22Rv1 (cell line): Measurements from ENCODE around the gene NOC2L.
A peak's percentile ranks its signal among the peaks of the same experiment; 100 is the strongest.

Source experiments
- CTCF ChIP-seq: fragments of 450-650 bp; IDR thresholded peaks from 2 replicates; pipeline ENCODE4 v1.5.1; 2017; ENCODE audit warnings: mild to moderate bottlenecking
- ZFX ChIP-seq: fragments of 450-650 bp; IDR thresholded peaks from 2 replicates; pipeline ENCODE4 v1.6.1; 2017; ENCODE audit warnings: antibody characterized with exemption, borderline replicate concordance

DNA sequence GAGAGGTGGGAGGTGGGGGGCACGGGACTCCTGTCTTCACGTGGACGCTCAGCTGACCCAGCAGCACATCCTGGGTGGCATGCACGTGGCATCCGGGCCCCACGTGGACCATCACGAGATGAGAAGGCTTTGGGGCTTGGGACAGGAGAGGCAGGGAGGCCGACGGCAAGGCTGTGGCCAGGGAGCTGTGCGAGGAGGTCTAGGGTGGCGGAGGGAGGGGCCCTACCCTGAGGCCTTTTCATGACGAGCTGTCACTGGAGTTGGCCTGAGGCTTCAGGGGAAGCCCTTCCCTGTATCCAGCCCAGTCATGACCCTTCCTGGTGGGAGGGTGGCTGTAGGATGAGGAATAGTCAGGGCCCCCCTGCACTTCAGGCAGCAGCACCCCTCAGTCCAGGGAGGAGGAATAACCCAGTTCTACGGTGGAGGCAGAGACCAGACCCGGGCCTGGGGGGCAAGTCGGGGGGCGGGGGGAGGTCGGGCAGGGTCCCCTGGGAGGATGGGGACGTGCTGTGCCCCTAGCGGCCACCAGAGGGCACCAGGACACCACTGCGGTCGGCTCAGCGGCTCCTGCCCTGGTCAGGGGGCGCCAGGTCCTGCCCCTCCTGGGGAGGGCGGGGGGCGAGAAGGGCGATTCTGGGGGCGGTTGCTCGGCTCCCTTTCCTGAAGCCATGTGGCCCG, 24.9 kb upstream of the NOC2L start:
- TF ChIP-seq CTCF (peak; percentile 93), ZFX (no peak)
